GM12875 (cell line): Measurements from ENCODE around the gene CD28.

Experiments
- H3K4me3 ChIP-seq: one replicate; pipeline ENCODE4 v1.5.1; 2011; ENCODE audit warnings: low read depth, low read length, control low read depth
- CTCF ChIP-seq: IDR thresholded peaks from 2 replicates; pipeline ENCODE4 v1.5.1; 2011; ENCODE audit warnings: low read depth, mild to moderate bottlenecking, control low read depth, inconsistent platforms, low read length, moderate library complexity, borderline replicate concordance; ENCODE audit not compliant: insufficient read depth

CD28 gene

DNA sequence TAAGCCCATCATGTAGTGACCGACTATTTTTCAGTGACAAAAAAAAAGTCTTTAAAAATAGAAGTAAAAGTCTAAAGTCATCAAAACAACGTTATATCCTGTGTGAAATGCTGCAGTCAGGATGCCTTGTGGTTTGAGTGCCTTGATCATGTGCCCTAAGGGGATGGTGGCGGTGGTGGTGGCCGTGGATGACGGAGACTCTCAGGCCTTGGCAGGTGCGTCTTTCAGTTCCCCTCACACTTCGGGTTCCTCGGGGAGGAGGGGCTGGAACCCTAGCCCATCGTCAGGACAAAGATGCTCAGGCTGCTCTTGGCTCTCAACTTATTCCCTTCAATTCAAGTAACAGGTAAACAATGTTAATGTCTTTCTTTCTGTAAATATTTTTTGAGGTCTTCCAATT lies at the start of gene CD28:
CD28 (plus strand) TSS at position 237 of the 400 bp plus-strand sequence; CDS start at position 295, 58 bp downstream.
- H3K4me3 ChIP-seq = peak within 1 kb of the TSS; percentile 31
- TF ChIP-seq CTCF = no peak

GRCh38 chr2:203659331-203660049 lies 46.9 kb upstream of the CD28 start:
- H3K4me3 ChIP-seq = no peak overlapping the region
- TF ChIP-seq CTCF = no peak

DNA sequence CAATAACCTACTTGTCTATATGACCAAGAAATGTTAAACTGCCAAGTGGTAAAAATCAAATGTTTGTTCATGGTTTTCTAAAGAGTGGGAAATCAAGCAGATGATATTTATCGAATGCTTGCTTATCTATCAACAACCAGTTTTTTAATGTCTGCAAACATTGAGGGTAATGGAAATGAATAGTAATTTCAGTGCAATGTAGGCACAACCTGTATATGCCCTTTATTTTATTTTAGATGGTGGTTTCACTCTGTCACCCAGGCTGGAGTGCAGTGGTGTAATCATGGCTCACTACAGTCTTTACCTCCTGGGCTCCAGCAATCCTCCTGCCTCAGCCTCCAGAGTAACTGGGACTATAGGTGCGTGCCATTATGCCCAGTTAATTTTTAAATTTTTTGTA lies 46.0 kb upstream of the CD28 start:
- no peak overlapping the region for H3K4me3 ChIP-seq
- no peak for TF ChIP-seq CTCF

DNA sequence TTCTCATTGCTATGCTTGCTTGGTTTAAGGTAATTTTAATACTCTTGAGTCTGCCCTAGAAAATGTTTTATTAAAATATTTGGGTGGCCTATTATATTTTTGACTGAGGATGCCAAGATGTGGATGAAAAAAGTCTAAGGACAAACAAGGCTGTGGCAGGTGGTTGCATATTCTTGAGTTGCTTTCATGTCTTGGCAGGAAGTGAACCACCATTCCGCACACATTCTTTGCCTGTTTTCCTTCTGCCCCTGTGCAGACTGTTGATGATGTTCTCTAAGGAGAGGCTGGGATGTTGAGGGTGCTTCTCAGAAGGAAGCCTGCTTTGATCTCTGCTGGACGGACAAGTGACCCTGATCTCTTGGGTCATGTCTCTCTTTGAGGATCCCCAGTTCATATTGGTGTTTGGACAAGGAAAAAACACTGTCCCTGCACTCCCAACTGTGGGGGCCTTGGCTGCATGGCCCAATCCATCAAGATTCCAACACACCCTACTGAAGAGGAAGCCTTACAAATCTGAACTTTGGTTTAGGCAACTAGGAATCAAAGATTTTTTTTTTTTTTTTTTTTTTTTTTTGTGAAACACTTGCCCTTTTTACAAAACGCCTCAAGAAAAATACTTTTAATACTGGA lies 45.0 kb upstream of the CD28 start:
- H3K4me3 ChIP-seq = no peak overlapping the region
- no peak for TF ChIP-seq CTCF

DNA sequence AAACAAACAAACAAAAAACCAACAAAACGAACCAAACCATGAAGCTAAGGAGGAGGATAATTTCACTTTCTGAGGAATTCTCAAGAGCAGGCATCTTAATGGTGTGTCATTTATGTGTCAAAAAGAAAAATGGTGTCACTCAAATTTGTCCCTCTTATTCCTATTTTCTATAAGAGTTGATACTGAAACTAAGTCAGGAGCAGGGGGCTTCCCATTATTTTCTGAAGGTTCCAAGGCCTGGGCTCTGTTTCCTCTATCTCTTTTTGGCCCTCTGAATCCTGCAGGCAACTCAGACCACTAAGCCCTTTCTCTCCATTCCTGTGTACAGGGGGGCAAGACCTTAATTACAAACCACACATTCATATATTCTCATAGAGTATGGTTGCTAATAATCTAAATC lies 44.0 kb upstream of the CD28 start:
- H3K4me3 ChIP-seq = no peak overlapping the region
- no peak for TF ChIP-seq CTCF

- no peak for TF ChIP-seq CTCF
- H3K4me3 ChIP-seq = no peak overlapping the region
These were observed 43.5 kb upstream of the CD28 start for GRCh38 chr2:203662951-203663350.
